B cell (primary cell): ENCODE results near the gene NEK11.

ENCODE experiments used
- EZH2 ChIP-seq: IDR thresholded peaks from 2 replicates; pipeline ENCODE4 v1.6.1; 2012; ENCODE audit warnings: borderline replicate concordance, low read depth, mild to moderate bottlenecking, moderate library complexity, low read length; ENCODE audit not compliant: insufficient read depth, poor library complexity, severe bottlenecking
- TF ChIP-seq, protein P1 (sequence below): fragments of 200-600 bp; IDR thresholded peaks from one replicate; pipeline ENCODE4 v1.8.0; 2022; ENCODE audit warnings: antibody characterized with exemption, mild to moderate bottlenecking

GRCh38 chr3:131143802-131144201 is 117.1 kb downstream of the NEK11 start:
- TF ChIP-seq, protein P1, sequence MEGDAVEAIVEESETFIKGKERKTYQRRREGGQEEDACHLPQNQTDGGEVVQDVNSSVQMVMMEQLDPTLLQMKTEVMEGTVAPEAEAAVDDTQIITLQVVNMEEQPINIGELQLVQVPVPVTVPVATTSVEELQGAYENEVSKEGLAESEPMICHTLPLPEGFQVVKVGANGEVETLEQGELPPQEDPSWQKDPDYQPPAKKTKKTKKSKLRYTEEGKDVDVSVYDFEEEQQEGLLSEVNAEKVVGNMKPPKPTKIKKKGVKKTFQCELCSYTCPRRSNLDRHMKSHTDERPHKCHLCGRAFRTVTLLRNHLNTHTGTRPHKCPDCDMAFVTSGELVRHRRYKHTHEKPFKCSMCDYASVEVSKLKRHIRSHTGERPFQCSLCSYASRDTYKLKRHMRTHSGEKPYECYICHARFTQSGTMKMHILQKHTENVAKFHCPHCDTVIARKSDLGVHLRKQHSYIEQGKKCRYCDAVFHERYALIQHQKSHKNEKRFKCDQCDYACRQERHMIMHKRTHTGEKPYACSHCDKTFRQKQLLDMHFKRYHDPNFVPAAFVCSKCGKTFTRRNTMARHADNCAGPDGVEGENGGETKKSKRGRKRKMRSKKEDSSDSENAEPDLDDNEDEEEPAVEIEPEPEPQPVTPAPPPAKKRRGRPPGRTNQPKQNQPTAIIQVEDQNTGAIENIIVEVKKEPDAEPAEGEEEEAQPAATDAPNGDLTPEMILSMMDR: no peak
- TF ChIP-seq EZH2: no peak
